HepG2 (cell line): Measurements from ENCODE around the gene SRXN1. TPM values are rescaled to one million over a fixed set of nuclear protein-coding genes. Genes with fewer than 3 reads are reported as not detected.

Experiments used
- ATAC-seq: fragments of 200-7000 bp; cut with Tn5 transposase; 3 replicates; pipeline ENCODE4 v1.9.1; 2020; ENCODE audit warnings: mild to moderate bottlenecking, moderate library complexity
- BruUV-seq: library from RNA; stranded (reverse); fragments of 400-500 nt; replicated peaks from 2 replicates; lab custom pipeline; 2021; lab: Mats Ljungman, UMichigan
- CTCF ChIA-PET: fragments of 300-600 bp; formaldehyde crosslinking; extraction: SDS; loops from one replicate; lab custom pipeline; 2021; ENCODE audit warnings: low total read pairs, inconsistent platforms, low intra/inter-chr PET ratio; lab: Yijun Ruan, JAX
- POLR2A ChIA-PET: fragments of 350-600 bp; sonication (Branson Sonifier 250); formaldehyde crosslinking; loops from one replicate; lab custom pipeline; 2020; ENCODE audit warnings: antibody characterized with exemption, inconsistent platforms; lab: Yijun Ruan, JAX
- DNase-seq: peaks from one replicate; pipeline ENCODE4 v3.0.0-alpha.2; 2015; ENCODE audit warnings: low spot score
- FAIRE-seq: peaks from 3 replicates; lab custom pipeline; 2011; peaks lifted over from hg19 to GRCh38; lab: Jason Lieb, UNC
- H2AFZ ChIP-seq: one replicate; pipeline ENCODE4 v1.6.1; 2011; ENCODE audit warnings: low read length, inconsistent platforms
- H3K27ac ChIP-seq: fragments of 300-600 bp; 3 replicates; pipeline ENCODE4 v1.8.0; 2011; ENCODE audit warnings: mixed run types, mild to moderate bottlenecking, mixed read lengths, low read length, inconsistent platforms; ENCODE audit not compliant: insufficient read depth; ENCODE audit errors: extremely low read length
- H3K27me3 ChIP-seq, 2 experiments: fragments of 200-600 bp in 1 of 2; 2 replicates in 1 of 2; 3 replicates in 1 of 2; pipeline versions ENCODE4 v1.6.0 to v1.8.0; 2011; ENCODE audit warnings: low read length in 2 of 2, mild to moderate bottlenecking in 2 of 2, moderate library complexity in 2 of 2, inconsistent platforms in 1 of 2; ENCODE audit not compliant: insufficient read depth in 2 of 2, control insufficient read depth in 1 of 2
- H3K36me3 ChIP-seq, 2 experiments: fragments of 200-600 bp in 1 of 2; replicated peaks in 1 of 2; 2 replicates in 1 of 2; 3 replicates in 1 of 2; pipeline versions ENCODE4 v1.5.1 to v1.8.0; 2011; ENCODE audit warnings: low read length in 2 of 2, inconsistent platforms in 1 of 2; ENCODE audit not compliant: insufficient read depth in 2 of 2, control insufficient read depth in 1 of 2
- H3K4me1 ChIP-seq: 2 replicates; pipeline ENCODE4 v1.5.1; 2012; ENCODE audit warnings: low read length, inconsistent platforms; ENCODE audit not compliant: insufficient read depth
- H3K4me2 ChIP-seq: 2 replicates; pipeline ENCODE4 v1.6.0; 2011; ENCODE audit warnings: low read depth, low read length, inconsistent platforms
- H3K4me3 ChIP-seq, 3 experiments: fragments of 200-600 bp in 1 of 3; sonication (generic), shearing (Covaris generic) in 1 of 3; replicated peaks in 1 of 3; 2 replicates each; pipeline ENCODE4 v1.5.1; 2011 to 2016; ENCODE audit warnings: low read length in 3 of 3, inconsistent platforms in 2 of 3, low read depth in 2 of 3, mild to moderate bottlenecking in 2 of 3, control low read depth in 1 of 3, mixed read lengths in 1 of 3; ENCODE audit not compliant: insufficient read depth in 1 of 3
- H3K79me2 ChIP-seq: one replicate; pipeline ENCODE4 v1.6.1; 2011; ENCODE audit warnings: low read length, inconsistent platforms; ENCODE audit not compliant: insufficient read depth
- H3K9ac ChIP-seq: 2 replicates; pipeline ENCODE4 v1.6.0; 2011; ENCODE audit warnings: mild to moderate bottlenecking, low read depth, low read length, inconsistent platforms; ENCODE audit not compliant: insufficient read depth
- H3K9me3 ChIP-seq: 2 replicates; pipeline ENCODE4 v1.5.1; 2012; ENCODE audit warnings: mild to moderate bottlenecking, low read length
- H4K20me1 ChIP-seq: 2 replicates; pipeline ENCODE4 v1.6.0; 2011; ENCODE audit warnings: inconsistent platforms, mild to moderate bottlenecking, low read length, moderate library complexity; ENCODE audit not compliant: insufficient read depth
- CTCF ChIP-seq: sonication (generic); formaldehyde crosslinking; IDR thresholded peaks from 2 replicates; pipeline ENCODE4 v1.5.0; 2020; ENCODE audit warnings: mild to moderate bottlenecking, missing genetic modification reagents, moderate library complexity
- MNT ChIP-seq: fragments of 450-650 bp; IDR thresholded peaks from 2 replicates; pipeline ENCODE4 v1.6.1; 2016
- SNAPC5 ChIP-seq: sonication (generic); formaldehyde crosslinking; IDR thresholded peaks from 2 replicates; pipeline ENCODE4 v1.8.1; 2023; ENCODE audit warnings: mild to moderate bottlenecking, missing genetic modification reagents, borderline replicate concordance
- WIZ ChIP-seq: sonication (generic); formaldehyde crosslinking; IDR thresholded peaks from 2 replicates; pipeline ENCODE4 v1.5.1; 2020; ENCODE audit warnings: mild to moderate bottlenecking, missing genetic modification reagents
- ZFX ChIP-seq: sonication (generic); formaldehyde crosslinking; IDR thresholded peaks from 2 replicates; pipeline ENCODE4 v1.4.0; 2020; ENCODE audit warnings: mild to moderate bottlenecking, low read depth, missing genetic modification reagents, moderate library complexity
- ZNF570 ChIP-seq: sonication (generic); formaldehyde crosslinking; IDR thresholded peaks from 2 replicates; pipeline ENCODE4 v1.4.0; 2020; ENCODE audit warnings: mild to moderate bottlenecking, missing genetic modification reagents, borderline replicate concordance
- WGBS: methylation state at CpG from one replicate; pipeline ENCODE4 v1.1.6; 2017; ENCODE audit warnings: low lambda C conversion rate; 5-methylcytosine and 5-hydroxymethylcytosine counted together
- in situ Hi-C: cut with HindIII; loops from 2 replicates; pipeline ENCODE4 v1.10.0; 2017; ENCODE audit warnings: low pct_unique_long_range_greater_than_20kb; ENCODE audit not compliant: extremely low pct_ligation_motif_present
- intact Hi-C: fragments of 100-400 bp; cut with micrococcal nuclease; formaldehyde crosslinking; loops from one replicate; pipeline ENCODE4 v1.10.0; 2022; ENCODE audit not compliant: unreplicated experiment
- polyA plus RNA-seq, 8 experiments: library from polyadenylated mRNA; depleted of rRNA in 3 of 8; stranded (reverse) in 7 of 8; unstranded in 1 of 8; fragments of >200 nt; fragmentation: Illumina TruSeq in 4 of 8; extraction: Trizol in 4 of 8; gene quantifications; 2 replicates each; pipeline versions ENCODE4 v1.2.1 to v1.2.3, GENCODE V29; 2011 to 2016; ENCODE audit warnings: low read depth in 4 of 8, missing spikeins in 1 of 8, mixed read lengths in 1 of 8; ENCODE audit not compliant: insufficient read depth in 1 of 8
- total RNA-seq, 5 experiments: library from RNA; depleted of rRNA; stranded (reverse); fragments of >200 nt; fragmentation: Illumina TruSeq; extraction: Trizol; gene quantifications; 2 replicates each; pipeline ENCODE4 v1.2.3, GENCODE V29; 2016; ENCODE audit warnings: low read depth in 1 of 5

SRXN1 gene
- total and polyA plus RNA-seq, 2 of the 13 experiments (the other 11 are each of a cell fraction or from before 2014, with no cell fraction given): 29.9 to 87.7 TPM

- DNase-seq (no peak), ATAC-seq (peak; percentile 40), FAIRE-seq (no peak)
- Histone ChIP-seq H3K36me3 (no peaks in the 10 kb centered on the region), H3K4me3 (no peak overlapping the region), H3K79me2 (no peaks in the 10 kb centered on the region), H3K4me1 (no peaks in the 10 kb centered on the region), H3K27ac (no peak overlapping the region), H3K9ac (no peak overlapping the region), H4K20me1 (no peaks in the 10 kb centered on the region), H3K9me3 (no peaks in the 10 kb centered on the region), H2AFZ (no peak overlapping the region), H3K4me2 (no peak overlapping the region), H3K27me3 (peaks cover 11 to 52% of the 10 kb centered on the region in 2 experiments; a peak in 4 of 5 replicates)
- TF ChIP-seq ZFX (CRISPR knock-in tag) (no peak), SNAPC5 (no peak), MNT (peak; percentile 6; the same call in 1 of the 2 replicates), ZNF570 (no peak), WIZ (CRISPR knock-in tag) (no peak), CTCF (CRISPR knock-in tag) (peak; percentile 25; the same call in 1 of the 2 replicates)
- intact Hi-C loops (no loop called here), in situ Hi-C loops (no loop called here)
- ChIA-PET POLR2A (no interaction called here), CTCF (no interaction called here)
- 11% methylated on average over 8 of the region's 8 CpGs for WGBS
- no TSS peak for BruUV-seq
Observed at GRCh38 chr20:603116-603640, 49.8 kb downstream of the SRXN1 start.
